Epithelial cell of prostate (primary cell): ENCODE results near the gene KPTN.

ENCODE experiments used
- DNase-seq: peaks from one replicate; pipeline ENCODE4 v3.0.0-alpha.2; 2011; ENCODE audit warnings: low read depth, low spot score
- H3K27ac ChIP-seq: fragments of 450-650 bp; 2 replicates; pipeline ENCODE4 v1.5.1; 2017; ENCODE audit warnings: mild to moderate bottlenecking

The KPTN gene

GRCh38 chr19:47483800-47484690 is at the start of gene KPTN:
Gene KPTN (minus strand): TSS chr19:47484219. CDS start chr19:47484160, 59 bp downstream.
- DNase-seq: peak; percentile 40
- peak within 1 kb of the TSS; percentile 74 for H3K27ac ChIP-seq

- no peak overlapping the region for H3K27ac ChIP-seq
- DNase-seq: no peak
Observed at GRCh38 chr19:47531640-47532387, 47.8 kb upstream of the KPTN start.

GRCh38 chr19:47529018-47529742 is 45.2 kb upstream of the KPTN start:
- no peak for DNase-seq
- H3K27ac ChIP-seq: no peak overlapping the region

GRCh38 chr19:47526798-47527197 is 42.8 kb upstream of the KPTN start:
- no peak for DNase-seq
- H3K27ac ChIP-seq: no peak overlapping the region

GRCh38 chr19:47523473-47523872 is 39.5 kb upstream of the KPTN start:
- no peak for DNase-seq

GRCh38 chr19:47521473-47522180 is 37.6 kb upstream of the KPTN start:
- no peak overlapping the region for H3K27ac ChIP-seq
- no peak for DNase-seq

More at GRCh38 chr19:47523473-47523872, 39.5 kb upstream of the KPTN start:
- no peak overlapping the region for H3K27ac ChIP-seq

- no peak for DNase-seq
- no peak overlapping the region for H3K27ac ChIP-seq
Observed at GRCh38 chr19:47520839-47521238, 36.8 kb upstream of the KPTN start.

GRCh38 chr19:47520343-47520806 is 36.4 kb upstream of the KPTN start:
- DNase-seq: no peak
- no peak overlapping the region for H3K27ac ChIP-seq

- DNase-seq: no peak
- H3K27ac ChIP-seq: no peak overlapping the region
Observed at GRCh38 chr19:47518854-47519253, 34.8 kb upstream of the KPTN start.

GRCh38 chr19:47518139-47518538 is 34.1 kb upstream of the KPTN start:
- H3K27ac ChIP-seq: no peak overlapping the region
- no peak for DNase-seq

GRCh38 chr19:47514869-47515588 is 31.0 kb upstream of the KPTN start, which contains the start of gene NAPA:
Gene NAPA (minus strand): TSS chr19:47515063. CDS start chr19:47514940, 123 bp downstream.
- H3K27ac ChIP-seq: peak within 1 kb of the TSS; percentile 84
- DNase-seq: peak; percentile 99

- no peak for DNase-seq
Observed at GRCh38 chr19:47514151-47514868, 30.3 kb upstream of the KPTN start.

GRCh38 chr19:47512948-47513319 is 28.9 kb upstream of the KPTN start:
- H3K27ac ChIP-seq: peak overlapping the region; percentile 84
- DNase-seq: no peak

More at GRCh38 chr19:47514151-47514868, 30.3 kb upstream of the KPTN start:
- peak overlapping the region; percentile 84 for H3K27ac ChIP-seq

- no peak for DNase-seq
- peak overlapping the region; percentile 84 for H3K27ac ChIP-seq
Observed at GRCh38 chr19:47512183-47512947, 28.3 kb upstream of the KPTN start.

GRCh38 chr19:47511681-47512080 is 27.7 kb upstream of the KPTN start:
- peak overlapping the region; percentile 84 for H3K27ac ChIP-seq
- no peak for DNase-seq

- H3K27ac ChIP-seq: peak overlapping the region; percentile 84
- no peak for DNase-seq
Observed at GRCh38 chr19:47511128-47511517, 27.1 kb upstream of the KPTN start.

GRCh38 chr19:47510516-47511127 is 26.6 kb upstream of the KPTN start:
- no peak for DNase-seq
- peak overlapping the region; percentile 84 for H3K27ac ChIP-seq
